ENCODE measurements around the gene PCNX2.

- TF ChIP-seq, protein P1, sequence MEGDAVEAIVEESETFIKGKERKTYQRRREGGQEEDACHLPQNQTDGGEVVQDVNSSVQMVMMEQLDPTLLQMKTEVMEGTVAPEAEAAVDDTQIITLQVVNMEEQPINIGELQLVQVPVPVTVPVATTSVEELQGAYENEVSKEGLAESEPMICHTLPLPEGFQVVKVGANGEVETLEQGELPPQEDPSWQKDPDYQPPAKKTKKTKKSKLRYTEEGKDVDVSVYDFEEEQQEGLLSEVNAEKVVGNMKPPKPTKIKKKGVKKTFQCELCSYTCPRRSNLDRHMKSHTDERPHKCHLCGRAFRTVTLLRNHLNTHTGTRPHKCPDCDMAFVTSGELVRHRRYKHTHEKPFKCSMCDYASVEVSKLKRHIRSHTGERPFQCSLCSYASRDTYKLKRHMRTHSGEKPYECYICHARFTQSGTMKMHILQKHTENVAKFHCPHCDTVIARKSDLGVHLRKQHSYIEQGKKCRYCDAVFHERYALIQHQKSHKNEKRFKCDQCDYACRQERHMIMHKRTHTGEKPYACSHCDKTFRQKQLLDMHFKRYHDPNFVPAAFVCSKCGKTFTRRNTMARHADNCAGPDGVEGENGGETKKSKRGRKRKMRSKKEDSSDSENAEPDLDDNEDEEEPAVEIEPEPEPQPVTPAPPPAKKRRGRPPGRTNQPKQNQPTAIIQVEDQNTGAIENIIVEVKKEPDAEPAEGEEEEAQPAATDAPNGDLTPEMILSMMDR (IDR thresholded peaks at IDR 0.05; ENCODE audit: control extremely low read depth in 1 of 3, insufficient read depth in 1 of 3, low read depth in 1 of 3, low read length in 3 of 3): no peak
- TF ChIP-seq SP2 (IDR thresholded peaks at IDR 0.05; ENCODE audit: low read length): no peak
- no peak for TF ChIP-seq HDAC2 (IDR thresholded peaks at IDR 0.05; ENCODE audit: borderline replicate concordance in 1 of 2, low read depth in 2 of 2, low read length in 2 of 2)
- TF ChIP-seq POLR2A (IDR thresholded peaks at IDR 0.05; ENCODE audit: control extremely low read depth in 1 of 2, low read depth in 2 of 2, low read length in 2 of 2): no peak
Observed at GRCh38 chr1:233032916-233033315, 262.6 kb downstream of the PCNX2 start.
